ENCODE results near the gene SLC22A14. TPM values are rescaled to one million over a fixed set of nuclear protein-coding genes. Genes with fewer than 3 reads are reported as not detected.

The SLC22A14 gene
- total and polyA plus RNA-seq, 10 donors: 0.04 to 0.60 (median 0.18) TPM; not detected in 6

DNA sequence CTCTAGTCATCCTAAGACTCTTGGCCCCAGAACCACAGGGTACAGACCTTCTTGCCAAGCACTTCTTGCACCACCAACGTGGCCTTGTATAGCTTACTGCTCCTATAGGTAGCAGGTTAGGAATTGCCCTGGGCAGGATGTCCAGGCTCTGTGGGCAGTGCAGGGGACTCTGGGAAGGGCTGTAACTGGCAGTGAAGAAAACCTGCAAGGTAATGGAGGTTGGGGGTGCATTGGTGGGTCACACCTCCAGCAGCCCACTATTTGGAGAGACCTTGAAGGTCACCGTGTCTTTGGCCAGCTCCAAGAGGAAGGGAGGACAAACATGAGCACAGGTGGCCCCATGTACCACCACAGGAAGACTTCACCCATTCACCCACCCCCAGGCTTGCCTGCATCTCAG, 43.2 kb downstream of the SLC22A14 start:
- Histone ChIP-seq H3K27me3 (replicated peaks in 1 of 7) (peaks cover 0 to 10% (median 0%) of the 10 kb centered on the region in 7 donors), H3K4me1 (no peaks in the 10 kb centered on the region), H3K4me3 (no peak overlapping the region), H3K27ac (no peak overlapping the region), H3K36me3 (no peaks in the 10 kb centered on the region), H3K9me3 (peaks cover 0 to 17% (median 0%) of the 10 kb centered on the region in 8 donors)
- WGBS, 5 donors: 50 to 100% (median 74%) methylated on average over 1 to 2 of the region's 2 CpGs
- intact Hi-C loops (cut with DNase I; ENCODE audit: low total_unique reads): no loop called here
- TF ChIP-seq POLR2A (IDR thresholded peaks at IDR 0.05): no peak
- TF ChIP-seq CTCF (IDR thresholded peaks at IDR 0.05 in 8 of 11, conservative IDR thresholded peaks at IDR 0.05 in 3 of 11): no peak
- no peak for TF ChIP-seq POLR2AphosphoS5 (IDR thresholded peaks at IDR 0.05)
- no peak for DNase-seq

DNA sequence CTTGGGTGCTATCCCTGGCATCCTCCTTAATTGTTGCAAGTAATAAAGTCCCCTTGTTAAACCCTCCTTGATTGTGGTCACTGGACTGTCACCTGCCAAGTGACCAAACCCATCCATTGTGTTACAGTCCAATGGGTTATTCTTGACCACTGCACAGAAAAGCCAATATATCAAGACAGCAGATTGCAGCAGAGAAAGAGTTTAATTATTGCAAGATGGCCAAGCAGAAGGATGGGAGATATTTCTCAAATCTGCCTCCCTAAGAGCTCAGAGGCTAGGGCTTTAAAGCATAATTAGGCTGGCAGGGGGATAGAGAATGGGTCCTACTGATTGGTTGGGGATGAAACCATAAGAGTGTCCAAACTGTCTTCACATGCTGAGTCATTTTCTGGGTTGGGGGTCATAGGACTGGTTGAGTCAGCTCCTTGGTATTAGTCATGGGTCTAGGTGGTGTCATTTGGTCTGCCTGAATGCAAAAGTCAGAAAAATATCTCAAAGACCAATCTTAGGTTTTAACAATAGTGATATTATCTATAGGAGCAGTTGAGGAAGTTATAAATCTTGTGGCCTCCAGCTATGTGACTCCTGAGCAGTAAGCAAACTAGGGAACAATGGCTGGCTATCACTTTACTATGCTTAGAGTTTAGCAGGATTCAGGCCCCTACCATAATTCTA, 45.4 kb downstream of the SLC22A14 start:
- peaks cover 0 to 10% (median 0%) of the 10 kb centered on the region in 7 donors for H3K27me3 ChIP-seq (replicated peaks in 1 of 7)
- no peak for DNase-seq

DNA sequence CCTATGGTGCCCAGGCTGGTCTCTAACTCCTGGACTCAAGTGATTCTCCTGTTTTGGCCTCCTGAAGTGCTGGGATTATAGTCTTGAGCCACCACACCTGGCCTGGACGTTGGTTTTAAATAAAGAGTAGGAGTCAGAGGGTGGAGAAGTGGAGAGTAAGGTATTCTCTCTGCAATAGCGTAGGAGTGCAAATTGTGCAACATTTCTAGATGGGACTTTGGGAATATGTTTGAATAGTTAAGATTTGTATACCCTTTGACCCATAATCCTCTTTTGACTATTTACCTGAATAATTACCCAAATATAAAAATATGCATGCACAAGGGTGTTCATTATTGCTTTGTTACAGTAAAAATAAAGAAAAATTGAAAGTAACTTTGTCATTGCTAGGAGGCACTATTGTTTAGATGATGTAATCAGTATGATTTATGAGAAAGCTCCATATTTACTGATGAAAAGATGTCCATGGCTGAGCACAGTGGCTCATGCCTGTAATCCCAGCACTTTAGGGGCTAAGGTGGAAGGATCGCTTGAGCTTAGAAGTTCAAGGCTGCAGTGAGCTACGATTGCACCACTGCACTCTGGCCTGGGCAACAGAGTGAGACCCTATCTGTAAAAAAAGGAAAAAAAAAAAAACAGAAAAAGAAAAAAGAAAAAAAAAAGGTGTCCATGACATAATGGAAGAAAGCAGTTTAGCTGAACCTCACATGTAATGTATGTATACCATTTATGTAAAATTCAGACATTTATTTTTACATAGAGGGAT, 49.3 kb downstream of the SLC22A14 start:
- no peaks in the 10 kb centered on the region for H3K9me3 ChIP-seq
- intact Hi-C loops (cut with DNase I; ENCODE audit: low total_unique reads): no loop called here
- 80 to 90% (median 81%) methylated on average over 4 of the region's 4 CpGs for WGBS, 5 donors
- TF ChIP-seq POLR2AphosphoS5 (IDR thresholded peaks at IDR 0.05) (no peak), CTCF (IDR thresholded peaks at IDR 0.05 in 8 of 11, conservative IDR thresholded peaks at IDR 0.05 in 3 of 11) (no peak), POLR2A (IDR thresholded peaks at IDR 0.05) (no peak)
- H3K4me3 ChIP-seq: no peak overlapping the region
- H3K36me3 ChIP-seq: no peaks in the 10 kb centered on the region
- no peaks in the 10 kb centered on the region for H3K4me1 ChIP-seq
- H3K27me3 ChIP-seq (replicated peaks in 1 of 7): peaks cover 0 to 4% (median 0%) of the 10 kb centered on the region in 7 donors
- DNase-seq: no peak
- no peak overlapping the region for H3K27ac ChIP-seq

More for the DNA sequence above, 45.4 kb downstream of the SLC22A14 start:
- H3K4me1 ChIP-seq: no peaks in the 10 kb centered on the region
- intact Hi-C loops (cut with DNase I; ENCODE audit: low total_unique reads): no loop called here
- TF ChIP-seq POLR2A (IDR thresholded peaks at IDR 0.05): no peak
- TF ChIP-seq CTCF (IDR thresholded peaks at IDR 0.05 in 8 of 11, conservative IDR thresholded peaks at IDR 0.05 in 3 of 11): no peak
- TF ChIP-seq POLR2AphosphoS5 (IDR thresholded peaks at IDR 0.05): no peak
- no peaks in the 10 kb centered on the region for H3K36me3 ChIP-seq
- H3K9me3 ChIP-seq: no peaks in the 10 kb centered on the region
- H3K27ac ChIP-seq: no peak overlapping the region
- H3K4me3 ChIP-seq: no peak overlapping the region

GRCh38 chr3:38332201-38332600, 50.1 kb downstream of the SLC22A14 start:
- no peaks in the 10 kb centered on the region for H3K36me3 ChIP-seq
- WGBS, 5 donors: 19 to 44% (median 30%) methylated on average over 3 of the region's 3 CpGs
- H3K4me3 ChIP-seq: no peak overlapping the region
- no peaks in the 10 kb centered on the region for H3K27me3 ChIP-seq (replicated peaks in 1 of 7)
- H3K9me3 ChIP-seq: no peaks in the 10 kb centered on the region
- H3K27ac ChIP-seq: no peak overlapping the region
- TF ChIP-seq POLR2AphosphoS5 (IDR thresholded peaks at IDR 0.05): no peak
- intact Hi-C loops (cut with DNase I; ENCODE audit: low total_unique reads): no loop called here
- no peaks in the 10 kb centered on the region for H3K4me1 ChIP-seq
- DNase-seq: no peak

All from spleen (tissue), 11 donors.